Measurements from ENCODE around the gene CABLES2. TPM values are rescaled to one million over a fixed set of nuclear protein-coding genes. Genes with fewer than 3 reads are reported as not detected.

CABLES2 gene
- total RNA-seq, 1 experiment from 2014 or later: 8.9 TPM

- BruUV-seq (replicated peaks): no TSS peak
- Histone ChIP-seq H3K27me3 (ENCODE audit: insufficient read depth, low read length) (no peaks in the 10 kb centered on the region), H3K36me3 (ENCODE audit: control insufficient read depth in 1 of 2, insufficient read depth in 2 of 2, low read length in 2 of 2) (peaks cover 3 to 5% of the 10 kb centered on the region in 2 experiments; a peak in 2 of 4 replicates), H3K9ac (ENCODE audit: low read length) (no peak overlapping the region), H3K79me2 (ENCODE audit: insufficient read depth, low read length) (peaks cover 9% of the 10 kb centered on the region; the same call in 1 of the 2 replicates), H2AFZ (ENCODE audit: low read depth, low read length, poor library complexity, severe bottlenecking) (no peak overlapping the region), H3K9me3 (ENCODE audit: control insufficient read depth in 1 of 2, insufficient read depth in 1 of 2, low read depth in 1 of 2, low read length in 2 of 2) (no peaks in the 10 kb centered on the region), H3K4me2 (ENCODE audit: low read length) (no peak overlapping the region), H3K9me2 (ENCODE audit: insufficient read depth) (no peaks in the 10 kb centered on the region), H3K4me3 (replicated peaks in 1 of 2; ENCODE audit: low read depth in 1 of 2, low read length in 2 of 2) (no peak overlapping the region), H3K4me1 (ENCODE audit: control insufficient read depth in 1 of 2, insufficient read depth in 2 of 2, low read length in 2 of 2) (peaks cover 0 to 9% of the 10 kb centered on the region in 2 experiments; a peak in 2 of 4 replicates), H3K27ac (ENCODE audit: low read depth, low read length) (no peak overlapping the region), H4K20me1 (ENCODE audit: insufficient read depth) (peaks cover 6% of the 10 kb centered on the region; the same call in 1 of the 2 replicates)
- CTCF ChIA-PET: no interaction called here
- intact Hi-C loops (cut with micrococcal nuclease): no loop called here
- no peak for ATAC-seq
- RAD21 ChIA-PET (ENCODE audit: low non-redundant PET in 1 of 2, low total read pairs in 2 of 2, uncharacterized antibody in 2 of 2, unreplicated experiment in 2 of 2): no interaction called here
- no peak for DNase-seq (ENCODE audit: low read depth, low spot score)
- POLR2A ChIA-PET: no interaction called here
- TF ChIP-seq CTCF (IDR thresholded peaks at IDR 0.05 in 2 of 3, conservative IDR thresholded peaks at IDR 0.05 in 1 of 3; ENCODE audit: borderline replicate concordance in 1 of 3, insufficient read depth in 1 of 3, low read depth in 2 of 3, low read length in 2 of 3): no peak
- no peak for TF ChIP-seq TCF7L2 (IDR thresholded peaks at IDR 0.05; ENCODE audit: borderline replicate concordance, extremely low read depth, insufficient read depth, insufficient read length)
- TF ChIP-seq SP1 (IDR thresholded peaks at IDR 0.05; ENCODE audit: low read depth): no peak
- no peak for TF ChIP-seq YY1 (IDR thresholded peaks at IDR 0.05; ENCODE audit: extremely low read depth, insufficient replicate concordance, low read depth, low read length)
- TF ChIP-seq ZBTB33 (IDR thresholded peaks at IDR 0.05; ENCODE audit: extremely low read depth, insufficient replicate concordance, low read length): no peak
- TF ChIP-seq ZFX (IDR thresholded peaks at IDR 0.05): no peak
- TF ChIP-seq REST (IDR thresholded peaks at IDR 0.05; ENCODE audit: low read depth): no peak
- no peak for TF ChIP-seq RAD21 (IDR thresholded peaks at IDR 0.05; ENCODE audit: low read depth)
- TF ChIP-seq POLR2AphosphoS5 (IDR thresholded peaks at IDR 0.05; ENCODE audit: low read depth, low read length): no peak
- no peak for TF ChIP-seq ZNF274 (IDR thresholded peaks at IDR 0.05; ENCODE audit: low read depth, low read length)
- TF ChIP-seq SIN3A (IDR thresholded peaks at IDR 0.05; ENCODE audit: low read depth): no peak
- TF ChIP-seq EGR1 (IDR thresholded peaks at IDR 0.05; ENCODE audit: low read depth): no peak
- TF ChIP-seq CEBPB (IDR thresholded peaks at IDR 0.05; ENCODE audit: low read depth): no peak
- no peak for TF ChIP-seq FOSL1 (IDR thresholded peaks at IDR 0.05; ENCODE audit: low read depth)
These were observed 13.3 kb downstream of the CABLES2 start for GRCh38 chr20:62393830-62394229.
